Stimulated activated CD4-positive, alpha-beta T cell treated with anti-CD3 and anti-CD28 coated beads, Interleukin-15, amount 100 ng/mL, for 24 hours (primary cell): Measurements from ENCODE around the gene GM2A.
A peak's percentile ranks its signal among the peaks of the same experiment; 100 is the strongest.

Experiments used
- DNase-seq: peaks from one replicate; pipeline ENCODE4 v3.0.0-alpha.2; 2020

Gene GM2A

DNA sequence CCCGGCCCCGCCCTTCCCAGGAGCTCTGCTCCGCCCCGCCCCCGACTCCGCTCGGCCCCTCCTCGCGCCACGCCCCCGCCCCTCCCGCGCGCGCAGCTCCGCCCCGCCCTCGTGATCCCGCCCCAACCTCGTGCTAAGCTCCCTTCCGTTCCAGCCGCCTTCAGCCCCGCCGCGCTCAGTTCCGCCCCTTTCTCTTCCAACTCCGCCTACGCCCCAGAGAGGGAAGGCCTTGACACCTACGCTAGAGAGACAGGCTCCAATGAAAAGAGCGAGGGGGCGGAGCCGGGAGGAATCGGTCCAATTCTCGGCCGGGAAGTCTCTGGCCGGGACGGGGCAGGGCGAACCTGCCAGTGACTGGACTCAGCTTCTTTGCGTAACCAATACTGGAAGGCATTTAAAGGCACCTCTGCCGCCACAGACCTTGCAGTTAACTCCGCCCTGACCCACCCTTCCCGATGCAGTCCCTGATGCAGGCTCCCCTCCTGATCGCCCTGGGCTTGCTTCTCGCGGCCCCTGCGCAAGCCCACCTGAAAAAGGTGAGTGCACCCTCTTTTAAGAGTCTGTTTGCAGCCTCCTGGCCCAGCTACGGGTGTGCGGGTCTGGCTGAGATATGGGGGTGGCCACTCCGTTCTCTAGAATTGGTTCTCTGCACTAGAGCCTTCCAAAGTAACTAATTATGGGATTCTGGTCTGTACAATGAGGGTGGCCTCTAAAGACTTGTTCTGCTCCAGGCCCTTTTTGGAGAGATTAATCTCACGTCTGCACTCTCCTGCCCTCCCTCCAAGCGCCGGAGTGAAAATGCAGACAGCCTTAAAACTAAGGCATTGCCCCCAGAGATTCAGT lies at the start of gene GM2A:
Gene GM2A (plus strand): TSS at position 424 of the 843 bp plus-strand sequence. CDS start 32 bp downstream, at position 456.
- DNase-seq = peak; percentile 100

DNA sequence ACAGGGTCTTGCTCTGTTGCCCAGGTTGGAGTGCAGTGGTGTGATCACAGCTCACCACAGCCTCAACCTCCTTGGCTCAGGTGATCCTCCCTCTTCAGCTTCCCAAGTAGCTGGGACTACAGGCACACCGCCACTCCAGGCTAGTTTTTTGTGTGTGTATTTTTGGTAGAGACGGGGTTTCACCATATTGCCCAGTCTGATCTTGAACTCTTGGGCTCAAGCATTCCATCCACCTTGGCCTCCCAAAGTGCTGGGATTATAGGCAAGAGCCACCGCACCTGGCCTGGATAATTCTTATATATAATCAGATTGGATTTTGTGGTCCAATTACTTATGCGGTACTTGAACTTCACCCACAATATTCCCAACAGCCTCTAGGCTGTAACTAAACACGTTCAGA lies 48.9 kb upstream of the GM2A start:
- DNase-seq = no peak

DNA sequence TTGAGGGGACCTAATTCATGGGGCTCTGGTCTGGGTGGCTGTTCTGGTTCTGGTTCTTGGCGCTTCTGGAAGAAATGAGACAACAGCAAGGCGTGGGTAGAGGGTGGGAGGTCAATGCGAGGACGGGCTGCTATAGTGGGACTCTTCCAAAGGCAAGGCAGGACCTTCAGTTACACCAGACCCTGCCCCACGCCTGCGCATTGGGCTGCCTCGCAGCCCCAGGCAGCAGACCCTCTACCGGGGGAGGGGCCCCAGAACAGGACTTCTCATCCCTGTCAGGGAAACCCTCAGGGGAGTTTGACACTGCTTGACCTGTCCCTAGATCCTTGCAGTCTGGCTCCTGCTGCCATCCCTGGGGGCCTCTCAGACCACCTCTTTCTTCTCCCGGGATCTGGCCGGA lies 47.6 kb upstream of the GM2A start:
- no peak for DNase-seq

DNA sequence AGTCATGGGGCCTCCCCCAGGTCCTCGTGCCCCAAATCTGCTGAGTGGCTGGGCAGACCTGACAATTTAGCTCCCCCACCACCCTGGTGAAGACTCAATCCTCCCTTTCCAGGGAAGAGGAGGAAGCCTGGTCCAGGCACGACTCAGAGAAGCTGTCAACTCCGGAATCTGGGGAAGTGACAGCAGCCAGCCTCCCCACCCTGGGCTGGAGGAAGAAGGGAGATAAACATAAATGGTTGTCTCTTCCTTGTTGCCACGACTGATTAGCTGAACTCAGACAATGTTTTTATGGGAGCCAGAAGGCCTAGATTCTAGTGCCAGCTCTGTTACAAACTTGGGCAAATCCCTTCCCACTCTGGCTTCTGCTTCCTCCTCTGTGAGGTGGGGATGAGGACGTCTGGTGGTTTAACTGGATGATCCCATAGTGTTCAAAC lies 44.5 kb upstream of the GM2A start:
- no peak for DNase-seq

DNA sequence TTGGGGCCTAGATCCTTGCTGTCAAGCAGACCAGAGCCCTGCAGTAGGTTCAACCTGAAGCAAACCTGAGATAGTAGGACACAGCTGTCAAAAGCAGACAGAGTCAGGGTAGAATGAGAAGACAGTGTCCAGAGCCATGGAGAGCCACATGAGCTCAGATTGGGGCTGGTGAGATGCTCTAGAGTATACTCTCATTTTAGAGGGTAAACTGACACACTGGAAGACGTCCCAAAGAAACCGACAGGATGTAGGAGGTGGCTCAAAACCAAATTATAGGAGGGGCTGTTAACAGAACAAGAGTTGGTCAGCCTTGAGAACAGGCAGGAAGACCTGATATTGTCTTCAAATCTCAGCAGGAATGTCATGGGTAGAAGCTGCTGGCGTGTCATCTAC lies 40.6 kb upstream of the GM2A start:
- DNase-seq = no peak

DNA sequence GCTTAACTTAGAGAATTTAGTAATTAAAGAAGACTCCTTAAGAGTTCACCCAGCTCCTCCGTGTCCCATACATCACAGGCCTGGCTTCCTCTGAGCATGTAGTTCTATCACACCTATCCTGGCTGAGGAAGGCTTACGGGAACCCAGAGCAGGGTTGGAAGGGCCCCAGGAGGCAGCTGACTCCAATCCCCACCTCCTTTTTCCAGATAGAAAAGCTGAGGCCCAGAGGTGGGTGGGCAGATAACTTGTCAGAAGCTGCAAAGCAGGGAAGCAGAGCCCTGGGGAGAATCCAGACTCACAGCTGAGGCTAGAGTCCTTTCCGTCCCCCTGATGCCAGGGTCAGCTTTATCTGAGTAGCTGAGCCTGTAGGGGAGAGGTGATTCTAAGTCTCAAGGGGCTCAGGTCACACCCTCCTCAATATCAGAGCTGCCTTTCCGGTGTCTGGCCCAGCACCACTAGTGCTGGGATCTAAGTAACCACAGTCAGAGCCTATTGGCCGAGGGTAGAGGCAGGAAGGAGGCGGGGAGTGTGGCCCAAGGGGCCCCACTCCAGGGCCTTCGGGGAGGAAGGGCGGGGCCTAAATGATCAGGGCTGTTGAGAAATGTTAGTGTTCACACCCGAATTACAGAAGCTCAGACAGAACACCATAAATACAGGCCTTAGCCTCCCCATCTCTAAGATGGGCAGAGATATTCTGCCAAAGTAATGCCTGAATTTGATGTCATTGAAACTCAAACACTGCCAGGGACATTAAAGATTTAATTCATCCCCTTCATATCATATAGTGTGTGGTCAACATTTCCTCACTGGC lies 39.0 kb upstream of the GM2A start:
- peak; percentile 93 for DNase-seq

DNA sequence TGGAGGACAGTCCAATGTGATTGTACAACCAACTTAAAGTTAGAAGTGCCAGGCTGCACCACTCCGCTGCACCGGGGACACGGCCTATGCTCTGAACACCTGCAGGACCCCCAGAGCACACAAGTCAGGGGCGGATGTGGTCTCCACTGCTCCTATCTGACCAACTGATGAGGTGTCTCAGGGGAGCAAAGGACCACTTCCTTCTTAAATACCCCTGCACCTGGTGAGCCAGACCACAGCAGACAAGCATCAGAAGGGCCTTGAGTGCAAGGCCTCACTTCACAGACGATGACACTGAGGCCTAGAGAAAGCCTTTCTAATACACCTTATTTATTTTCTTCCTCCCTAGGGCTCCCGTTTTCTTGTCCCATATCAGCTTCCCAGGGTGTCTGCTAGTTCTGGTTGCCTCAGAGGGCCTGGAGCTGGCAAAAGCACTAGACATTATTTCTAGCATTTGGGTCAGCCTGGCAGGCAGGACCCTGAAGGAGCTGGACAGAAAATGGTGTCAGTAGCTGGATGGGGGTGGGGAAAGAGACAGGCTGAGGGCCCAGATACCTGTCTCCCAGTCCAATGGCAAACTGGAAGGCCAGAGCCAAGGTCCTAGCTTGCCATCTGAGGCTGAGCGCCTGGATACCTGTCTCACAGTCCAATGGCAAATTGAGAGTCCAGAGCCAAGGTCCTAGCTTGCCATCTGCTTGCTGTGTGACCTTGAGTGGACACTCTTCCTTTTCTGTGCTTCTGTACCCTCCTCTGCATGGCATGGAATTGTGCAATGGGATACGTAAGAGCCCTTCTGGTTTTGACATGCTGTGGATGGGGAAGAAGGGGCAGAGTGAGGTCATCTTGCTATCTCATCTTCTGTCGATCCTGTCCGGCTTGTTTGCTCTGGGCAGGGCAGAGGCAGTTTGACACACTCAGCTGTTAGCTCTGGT lies 38.1 kb upstream of the GM2A start:
- DNase-seq = peak; percentile 16

DNA sequence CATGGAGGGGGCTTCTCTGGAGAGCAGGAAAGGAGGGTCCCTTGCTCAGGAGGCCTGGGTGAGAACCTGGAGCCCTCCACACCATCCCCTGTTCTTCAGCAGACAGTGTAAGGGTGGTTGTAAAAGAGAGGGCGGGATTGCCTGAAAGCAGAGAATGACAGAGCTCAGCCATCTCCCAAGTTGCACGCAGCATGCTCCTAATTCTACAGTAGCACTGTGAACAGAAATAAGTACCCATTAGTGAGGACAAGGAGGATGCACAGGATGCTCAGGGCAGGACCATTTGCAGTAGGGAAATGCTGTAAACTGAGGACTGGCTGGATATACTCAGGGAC lies 37.5 kb upstream of the GM2A start:
- no peak for DNase-seq

DNA sequence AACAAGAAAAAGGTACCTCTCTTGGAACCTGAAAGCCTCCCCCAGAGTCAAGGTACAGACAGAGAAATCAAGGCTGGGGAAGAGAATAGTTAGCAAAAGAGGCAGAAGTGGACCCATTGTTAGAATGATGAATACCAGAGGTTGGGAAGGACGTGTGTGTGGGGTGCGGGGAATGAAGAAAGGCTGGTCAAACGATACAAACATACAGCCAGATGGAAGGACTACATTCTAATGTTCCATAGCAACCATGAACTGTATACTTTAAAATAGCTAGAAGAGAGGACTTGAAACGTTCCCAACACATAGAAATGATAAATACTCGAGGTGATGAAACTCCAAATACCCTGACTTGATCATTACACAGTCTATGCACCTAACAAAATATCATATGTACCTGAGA lies 36.2 kb upstream of the GM2A start:
- no peak for DNase-seq

DNA sequence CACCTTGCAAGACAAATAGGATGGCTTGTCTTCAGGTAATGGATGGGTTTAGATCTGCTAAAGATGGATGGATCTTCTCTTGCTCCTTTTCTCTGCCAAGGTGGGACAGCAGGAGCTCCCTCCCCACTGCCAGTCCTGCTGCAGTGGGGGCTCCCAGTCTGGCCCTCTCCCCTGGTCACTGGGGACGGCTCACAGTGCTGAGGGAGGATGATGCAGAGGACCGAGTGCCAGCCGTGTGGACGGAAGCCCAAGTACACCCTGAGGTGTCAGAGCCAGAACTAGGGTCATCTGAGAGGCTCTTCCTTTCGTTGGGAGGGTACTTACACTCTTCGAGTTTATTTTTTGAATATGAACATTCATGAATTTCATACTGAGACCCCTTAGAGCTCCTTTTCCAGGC lies 34.8 kb upstream of the GM2A start:
- DNase-seq = no peak

DNA sequence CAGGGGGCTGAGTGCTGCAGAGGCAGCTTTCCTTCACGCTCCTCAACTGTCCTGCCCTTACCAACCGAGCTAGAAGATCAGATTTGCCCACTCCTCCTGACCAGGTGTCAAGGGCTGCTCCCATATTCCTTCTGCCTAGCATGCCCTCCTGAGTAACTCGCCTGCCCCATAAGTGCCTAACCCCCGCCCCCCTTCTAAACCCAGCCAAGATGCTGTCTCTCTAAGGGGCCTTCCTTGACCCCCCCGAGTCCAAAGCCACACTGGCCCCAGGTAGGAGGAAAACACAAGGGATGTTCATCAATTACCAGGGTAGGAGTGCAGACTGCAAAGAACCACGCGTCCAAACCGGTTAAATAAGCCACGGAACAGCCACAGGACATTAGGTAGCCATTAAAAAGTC lies 33.8 kb upstream of the GM2A start:
- no peak for DNase-seq

DNA sequence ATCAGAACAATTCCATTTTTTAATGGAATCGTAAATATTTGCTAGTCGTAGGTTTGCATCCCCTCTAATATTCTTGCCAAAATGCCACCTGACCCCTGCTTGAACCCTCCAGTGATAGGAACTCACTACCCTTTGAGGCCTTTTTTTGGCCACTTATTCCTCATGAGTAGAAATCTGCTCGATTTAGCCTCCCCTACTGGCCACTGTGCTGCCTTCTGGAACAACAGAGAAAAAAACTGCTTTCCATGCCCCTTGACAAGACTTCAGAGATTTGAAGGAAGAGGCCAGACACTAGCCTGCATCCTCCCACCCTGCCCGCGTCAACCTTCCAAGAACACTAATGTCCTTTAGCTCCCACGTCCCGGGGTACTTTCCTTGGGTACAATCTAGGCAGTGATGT lies 33.2 kb upstream of the GM2A start:
- no peak for DNase-seq

DNA sequence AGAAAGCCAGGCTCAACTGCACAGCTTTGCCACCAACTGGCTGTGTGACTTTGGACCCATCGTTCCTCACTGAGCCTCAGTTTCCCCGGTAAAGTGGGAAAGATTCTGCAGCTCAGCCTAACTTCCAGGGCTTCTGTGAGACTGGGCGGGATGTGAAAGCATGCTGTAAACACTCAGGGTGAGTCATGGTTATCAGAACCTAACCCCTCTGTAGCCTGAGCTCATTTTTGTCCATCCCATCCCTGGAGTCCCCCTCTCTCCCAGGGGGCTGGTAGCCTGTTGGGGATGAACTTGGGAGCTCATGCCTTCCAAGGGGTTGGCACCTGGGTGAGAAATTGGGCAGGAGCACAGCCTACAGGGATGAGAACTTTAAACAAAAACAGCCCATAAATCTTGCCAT lies 31.4 kb upstream of the GM2A start:
- no peak for DNase-seq

DNA sequence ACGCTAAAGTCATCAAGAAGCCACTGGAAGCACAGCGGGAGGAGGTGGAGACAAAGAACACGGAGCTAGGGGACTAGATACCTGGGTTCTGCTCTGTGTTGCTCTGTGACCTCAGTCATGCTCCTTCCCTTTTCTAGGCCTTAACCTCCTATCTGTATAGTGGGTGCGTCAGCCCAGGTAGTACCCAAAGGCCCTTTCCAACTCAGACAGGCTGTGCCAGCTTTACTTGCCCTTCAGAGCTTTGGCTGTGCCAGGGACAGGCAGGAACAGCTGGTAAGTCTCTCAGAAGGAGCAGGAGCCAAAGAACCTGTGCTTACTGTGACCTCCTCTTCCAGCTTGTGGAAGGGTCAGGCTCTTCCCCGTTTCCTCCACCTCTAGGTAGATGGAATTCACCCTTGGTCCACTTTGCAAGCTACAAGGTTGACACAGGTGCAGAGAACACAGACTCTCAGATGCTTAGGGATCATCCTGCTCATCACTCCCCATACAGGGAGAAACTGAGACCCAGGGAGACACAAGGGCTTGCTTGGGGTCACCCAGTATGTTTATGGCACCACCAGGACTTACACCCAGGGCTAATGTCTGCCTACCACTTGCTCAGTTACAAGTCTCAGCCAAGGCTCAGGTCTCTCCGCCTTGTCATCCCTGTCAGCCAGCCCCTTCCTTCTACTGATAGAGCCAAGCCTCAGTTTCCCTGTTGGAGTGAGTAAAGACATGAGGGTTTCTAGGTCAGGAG lies 30.8 kb upstream of the GM2A start:
- no peak for DNase-seq

DNA sequence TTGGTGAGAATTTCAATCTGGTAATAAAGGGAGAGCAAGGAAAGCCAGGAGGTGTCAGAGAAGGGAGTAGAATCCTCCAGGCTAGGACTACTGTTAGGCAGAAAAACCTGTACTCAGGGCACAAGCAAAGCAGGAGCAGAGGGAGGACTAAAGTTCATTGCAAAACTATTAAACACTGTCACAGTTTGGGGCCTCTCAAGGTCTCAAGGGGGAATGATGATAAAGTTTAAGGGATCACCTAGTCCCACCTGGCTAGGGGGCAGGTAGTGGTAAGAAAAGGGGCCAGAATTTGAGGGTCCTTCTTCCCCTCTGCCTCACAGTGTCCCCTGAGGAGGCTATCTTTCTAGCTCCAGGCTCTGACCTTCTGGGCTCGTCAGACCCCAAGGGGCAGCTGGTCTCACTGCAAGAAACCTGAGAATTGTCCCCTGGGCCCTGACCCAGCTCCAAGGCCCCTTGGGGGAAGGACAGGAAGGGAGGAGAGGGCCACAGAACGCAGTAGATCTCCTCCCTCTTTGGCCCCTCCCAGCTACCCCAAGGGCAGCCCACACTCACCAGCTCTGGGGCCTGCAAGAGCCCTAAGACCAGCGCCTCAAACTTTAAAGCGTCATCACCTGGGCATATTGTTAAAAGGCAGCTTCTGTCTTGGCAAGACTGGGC lies 30.1 kb upstream of the GM2A start:
- DNase-seq = peak; percentile 68

DNA sequence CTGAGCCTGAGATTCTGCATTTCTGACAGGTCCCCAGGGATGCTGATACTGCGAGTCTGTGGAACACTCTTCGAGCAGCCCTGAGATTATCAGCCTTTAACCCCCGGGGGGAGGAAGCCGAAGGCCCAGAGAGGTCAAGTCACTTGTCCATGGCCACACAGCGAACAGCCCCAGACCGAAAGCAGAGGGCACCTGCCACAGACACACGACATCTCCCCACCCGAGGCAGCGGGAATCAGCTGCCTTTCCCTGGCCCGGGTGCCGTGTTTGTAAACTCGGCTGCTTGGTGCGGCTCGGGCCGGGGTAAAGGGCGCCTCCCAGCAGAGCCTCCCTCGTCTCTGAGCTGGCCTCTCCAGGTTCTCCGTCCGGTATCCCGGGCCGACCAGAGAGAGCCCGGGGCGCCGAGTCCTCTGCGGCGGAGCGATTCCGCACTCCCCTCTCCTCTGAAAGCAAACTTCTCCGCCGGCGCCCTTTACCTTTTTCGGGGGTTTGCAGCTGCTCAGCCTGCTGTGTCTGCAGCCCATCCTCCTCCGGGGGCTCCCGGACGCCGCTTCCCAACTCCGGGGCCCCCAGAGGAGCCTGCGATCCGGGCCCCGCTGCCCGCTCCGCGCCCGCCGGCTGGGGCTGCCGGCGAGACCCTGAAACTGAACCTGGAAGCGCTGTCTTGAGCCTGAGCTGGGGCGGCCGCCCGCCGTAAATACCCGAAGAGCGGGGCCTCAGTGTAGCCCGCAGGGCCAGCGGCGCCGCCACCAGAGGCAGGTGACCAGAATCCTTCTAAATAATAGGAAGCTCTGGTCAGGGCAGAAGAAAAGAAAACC lies 29.3 kb upstream of the GM2A start, which contains the start of gene CCDC69:
Gene CCDC69 (minus strand): TSS at position 646 of the 818 bp plus-strand sequence. CDS start 122 bp downstream, at position 524.
- peak; percentile 75 for DNase-seq

DNA sequence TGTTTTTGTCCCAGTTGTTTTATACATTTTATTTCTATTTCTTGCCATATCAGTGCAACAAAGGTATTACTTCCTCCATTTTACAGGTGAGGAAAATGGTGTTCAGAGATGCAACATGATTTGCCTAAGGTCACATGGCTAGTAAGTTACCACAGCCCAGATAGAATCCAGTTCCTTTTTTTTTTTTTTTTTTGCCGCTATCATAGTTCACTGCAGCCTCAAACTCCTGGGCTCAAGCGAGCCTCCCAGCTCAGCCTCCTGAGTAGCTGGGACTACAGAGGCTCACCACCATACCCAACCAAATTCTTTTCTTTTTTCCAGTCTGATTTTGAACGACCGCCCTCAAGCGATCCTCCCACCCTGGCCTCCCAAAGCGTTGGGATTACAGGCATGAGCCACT lies 28.6 kb upstream of the GM2A start:
- DNase-seq = no peak

DNA sequence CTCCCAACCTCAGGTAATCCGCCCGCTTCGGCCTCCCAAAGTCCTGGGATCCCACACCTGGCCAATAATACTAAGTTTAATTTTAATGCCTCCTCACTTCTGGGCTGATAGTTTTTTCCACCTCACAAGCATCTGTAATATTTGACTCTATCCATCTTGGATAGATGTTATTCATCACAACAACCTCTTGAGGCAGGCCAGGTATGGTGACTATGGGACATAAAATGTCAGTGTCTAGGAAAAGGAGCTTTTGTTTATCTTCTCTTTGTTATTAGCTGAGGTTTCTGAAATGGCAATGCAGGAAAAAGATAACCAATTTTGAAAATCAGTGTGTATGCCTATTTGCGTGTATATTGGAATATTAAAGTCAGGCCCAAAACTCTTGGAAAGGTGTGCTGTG lies 27.9 kb upstream of the GM2A start:
- DNase-seq = no peak

DNA sequence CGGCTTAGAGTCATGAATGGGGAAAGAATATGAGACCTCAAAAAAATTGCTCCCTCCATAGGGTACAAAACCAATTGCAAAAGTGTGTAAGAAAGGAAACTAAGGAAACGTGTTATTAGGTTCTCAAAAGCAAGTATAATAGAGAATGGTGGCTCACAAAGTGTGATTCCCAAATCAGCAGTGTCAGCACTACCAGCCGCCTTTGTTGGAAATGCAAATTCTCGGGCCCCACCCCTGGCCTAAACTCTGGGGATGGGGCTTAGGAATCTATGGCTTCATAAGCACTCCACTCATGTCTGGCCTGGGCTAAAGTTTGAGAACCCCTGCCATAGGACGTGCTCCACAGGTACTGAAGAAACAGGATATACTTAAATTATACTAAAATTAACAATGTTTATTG lies 27.5 kb upstream of the GM2A start:
- DNase-seq = no peak

DNA sequence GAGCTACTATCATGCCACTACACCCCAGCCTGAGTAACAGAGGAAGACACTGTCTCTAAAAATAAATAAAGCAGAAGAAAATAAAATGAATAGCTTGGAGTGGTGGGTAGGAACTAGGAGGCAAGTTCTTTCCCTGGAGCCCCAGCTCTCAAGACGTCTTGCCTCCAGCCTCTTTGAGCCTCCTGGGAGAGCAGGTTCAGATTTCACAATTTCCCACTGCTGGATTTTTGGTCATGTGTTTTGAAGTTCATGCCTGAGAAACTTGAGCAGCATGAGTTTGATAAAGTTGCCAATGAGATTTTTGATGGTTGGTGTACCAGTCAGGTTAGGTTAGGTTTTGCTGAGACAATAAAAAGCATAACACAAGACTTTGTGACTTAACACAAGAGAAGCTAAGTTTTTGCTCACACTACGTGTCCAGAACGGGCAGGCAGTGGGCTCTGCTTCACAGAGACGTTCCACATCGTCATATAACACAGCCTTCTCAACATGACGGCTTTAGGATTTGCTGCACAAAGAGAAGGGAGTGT lies 25.0 kb upstream of the GM2A start:
- no peak for DNase-seq

DNA sequence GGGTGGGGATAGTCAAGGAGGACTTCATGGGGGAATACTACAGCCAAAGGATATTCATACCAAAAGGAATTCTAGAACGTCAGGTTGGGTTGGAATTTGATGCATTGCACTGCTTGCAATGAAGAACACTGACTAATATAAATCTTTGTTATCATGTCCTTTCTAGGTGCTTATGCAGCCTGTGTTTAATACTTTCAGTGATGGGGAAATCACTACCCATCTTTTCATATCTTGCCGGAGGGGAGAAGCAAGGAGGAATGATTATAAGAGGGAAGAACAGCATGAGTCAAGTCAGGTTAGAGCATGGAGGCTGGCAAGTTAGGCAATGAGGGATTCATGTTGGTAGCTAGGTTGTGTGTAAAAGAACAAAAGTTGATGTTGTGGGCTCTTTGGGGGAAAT lies 24.0 kb upstream of the GM2A start:
- DNase-seq = no peak
